HG03097 (cell line): Measurements from ENCODE around the gene ERRFI1.

Source experiments
- ATAC-seq: cut with Tn5 transposase; IDR thresholded peaks from one replicate; pipeline ENCODE4 v1.9.1; 2021; ENCODE audit not compliant: unreplicated experiment, low FRiP score

The ERRFI1 gene

GRCh38 chr1:8046391-8046790, 20.3 kb upstream of the ERRFI1 start:
- no peak for ATAC-seq

- no peak for ATAC-seq
Observed at GRCh38 chr1:8043621-8044020, 17.5 kb upstream of the ERRFI1 start.

- ATAC-seq, result no peak
Observed at GRCh38 chr1:8042134-8042533, 16.0 kb upstream of the ERRFI1 start.

GRCh38 chr1:8040586-8040985, 14.5 kb upstream of the ERRFI1 start:
- no peak for ATAC-seq

GRCh38 chr1:8039071-8039470, 13.0 kb upstream of the ERRFI1 start:
- no peak for ATAC-seq

GRCh38 chr1:8035289-8035688, 9.2 kb upstream of the ERRFI1 start:
- ATAC-seq, result no peak

GRCh38 chr1:8033322-8033721, 7.2 kb upstream of the ERRFI1 start:
- no peak for ATAC-seq

GRCh38 chr1:8032366-8032910, 6.3 kb upstream of the ERRFI1 start:
- ATAC-seq, result no peak

GRCh38 chr1:8031176-8031785, 5.2 kb upstream of the ERRFI1 start:
- ATAC-seq, result no peak

GRCh38 chr1:8028571-8028910, 2.4 kb upstream of the ERRFI1 start:
- no peak for ATAC-seq

GRCh38 chr1:8027748-8028570, 1.9 kb upstream of the ERRFI1 start:
- ATAC-seq, result no peak

GRCh38 chr1:8026976-8027747, 1.1 kb upstream of the ERRFI1 start:
- no peak for ATAC-seq

GRCh38 chr1:8025671-8026144, 401 bp downstream of the ERRFI1 start:
- peak; percentile 37 for ATAC-seq

GRCh38 chr1:8025061-8025670, 943 bp downstream of the ERRFI1 start:
- no peak for ATAC-seq

GRCh38 chr1:8024329-8024728, 1.8 kb downstream of the ERRFI1 start:
- no peak for ATAC-seq

GRCh38 chr1:8023995-8024313, 2.2 kb downstream of the ERRFI1 start:
- ATAC-seq, result no peak

- no peak for ATAC-seq
Observed at GRCh38 chr1:8023287-8023994, 2.7 kb downstream of the ERRFI1 start.

- no peak for ATAC-seq
Observed at GRCh38 chr1:8022395-8023286, 3.5 kb downstream of the ERRFI1 start.

GRCh38 chr1:8021676-8022266, 4.3 kb downstream of the ERRFI1 start:
- no peak for ATAC-seq
